Left cardiac atrium (tissue), 4 donors: ENCODE data around the gene ZFPM1. TPM values are rescaled to one million over a fixed set of nuclear protein-coding genes. Genes with fewer than 3 reads are reported as not detected.

ENCODE experiments used
- ATAC-seq, 2 donors: fragments of 200-7000 bp; cut with Tn5 transposase; one replicate each; pipeline ENCODE4 v1.9.1; 2020; ENCODE audit warnings: mild to moderate bottlenecking in 2 of 2, moderate library complexity in 2 of 2
- DNase-seq: peaks from one replicate; pipeline ENCODE4 v3.0.0-alpha.2; 2020
- intact Hi-C, 2 donors: fragments of 100-400 bp; cut with DNase I; formaldehyde crosslinking; loops; one replicate each; pipeline versions ENCODE4 v1.14.1 to v1.15.1; 2022 to 2023
- total RNA-seq, 2 donors: library from RNA; stranded (reverse); fragmentation: NEBNext Ultra II Directional; extraction: Animal tissue kit (Norgen Biotek cat#: 25700); gene quantifications; one replicate each; pipeline ENCODE4 v1.2.1, GENCODE V29; 2021
- donor health status: DM: no; HTN: yes; CAD: no.
- donor health status: DM: no; HTN: yes; CAD: no; lungs with severe emphysema.
- donor health status: DM: yes; HTN: yes; CAD: no.
- donor health status: Dilated cardiomyopathy.

ZFPM1 gene
- total RNA-seq, 2 donors from 2014 or later = 7.0 to 11.5 TPM

- intact Hi-C loops = loop anchor here in 1 of 2 donors (2.0 kb wide), 1 partner anchor 114 kb away; no protein-coding TSS in a partner anchor
- peak; percentile 59 to 66 for ATAC-seq
Measured at GRCh38 chr16:88558457-88559442, 105.7 kb downstream of the ZFPM1 start.

GRCh38 chr16:88560714-88561484 is 107.8 kb downstream of the ZFPM1 start:
- intact Hi-C loops = loop anchor here in 1 of 2 donors (2.0 kb wide), 1 partner anchor 118 kb away; no protein-coding TSS in a partner anchor
- ATAC-seq (no peak), DNase-seq (no peak)

More at GRCh38 chr16:88558457-88559442, 105.7 kb downstream of the ZFPM1 start:
- peak; percentile 85 for DNase-seq

- peak; percentile 56 to 59 for ATAC-seq
- intact Hi-C loops = loop anchor here in 1 of 2 donors (2.0 kb wide), 1 partner anchor 119 kb away; no protein-coding TSS in a partner anchor
- DNase-seq = peak; percentile 44
Measured at GRCh38 chr16:88561485-88562359, 108.6 kb downstream of the ZFPM1 start.

GRCh38 chr16:88566158-88566557 is 113.1 kb downstream of the ZFPM1 start:
- intact Hi-C loops = no loop called here
- DNase-seq (no peak), ATAC-seq (no peak)

- ATAC-seq (no peak), DNase-seq (no peak)
- intact Hi-C loops = no loop called here
Measured at GRCh38 chr16:88568710-88569613, 115.9 kb downstream of the ZFPM1 start.

GRCh38 chr16:88569614-88569984 is 116.5 kb downstream of the ZFPM1 start:
- DNase-seq = peak; percentile 35
- peak; percentile 24 to 51 for ATAC-seq
- intact Hi-C loops = no loop called here

GRCh38 chr16:88569985-88570690 is 117.1 kb downstream of the ZFPM1 start, which contains the start of gene ZC3H18:
TSS of gene ZC3H18 (plus strand) at chr16:88570403. CDS start at chr16:88577124, 6,721 bp downstream.
- ATAC-seq = peak; percentile 98 to 99
- intact Hi-C loops = no loop called here
- peak; percentile 97 for DNase-seq

GRCh38 chr16:88570691-88571092 is 117.6 kb downstream of the ZFPM1 start:
- intact Hi-C loops = no loop called here
- ATAC-seq (no peak), DNase-seq (no peak)

- ATAC-seq (no peak), DNase-seq (no peak)
- intact Hi-C loops = no loop called here
Measured at GRCh38 chr16:88575251-88575650, 122.2 kb downstream of the ZFPM1 start.

GRCh38 chr16:88576307-88576706 is 123.2 kb downstream of the ZFPM1 start:
- ATAC-seq (no peak), DNase-seq (no peak)
- intact Hi-C loops = no loop called here

GRCh38 chr16:88577166-88577565 is 124.1 kb downstream of the ZFPM1 start:
- intact Hi-C loops = no loop called here
- ATAC-seq (no peak), DNase-seq (no peak)

- intact Hi-C loops = no loop called here
- ATAC-seq (no peak), DNase-seq (no peak)
Measured at GRCh38 chr16:88578446-88579313, 125.6 kb downstream of the ZFPM1 start.

GRCh38 chr16:88580371-88580770 is 127.3 kb downstream of the ZFPM1 start:
- ATAC-seq (no peak), DNase-seq (no peak)
- intact Hi-C loops = no loop called here

GRCh38 chr16:88581033-88581432 is 128.0 kb downstream of the ZFPM1 start:
- DNase-seq (no peak), ATAC-seq (no peak)
- intact Hi-C loops = no loop called here

- intact Hi-C loops = no loop called here
- ATAC-seq = no peak
- no peak for DNase-seq
Measured at GRCh38 chr16:88582912-88583575, 130.0 kb downstream of the ZFPM1 start.

- DNase-seq = no peak
- intact Hi-C loops = no loop called here
- ATAC-seq = no peak
Measured at GRCh38 chr16:88584676-88585075, 131.6 kb downstream of the ZFPM1 start.
